Stimulated activated CD4-positive, alpha-beta T cell treated with anti-CD3 and anti-CD28 coated beads, Interleukin-4, amount 100 ng/mL, for 48 hours (primary cell): Measurements from ENCODE around the gene FRMD4A.

Experiments used
- DNase-seq, 2 donors: peaks; one replicate each; pipeline ENCODE4 v3.0.0-alpha.2; 2020; ENCODE audit warnings: low read depth in 2 of 2

The FRMD4A gene

GRCh38 chr10:14330388-14331061 lies at the start of gene FRMD4A:
Gene FRMD4A, minus strand, starts transcription at chr10:14330924.
- DNase-seq = no peak

DNA sequence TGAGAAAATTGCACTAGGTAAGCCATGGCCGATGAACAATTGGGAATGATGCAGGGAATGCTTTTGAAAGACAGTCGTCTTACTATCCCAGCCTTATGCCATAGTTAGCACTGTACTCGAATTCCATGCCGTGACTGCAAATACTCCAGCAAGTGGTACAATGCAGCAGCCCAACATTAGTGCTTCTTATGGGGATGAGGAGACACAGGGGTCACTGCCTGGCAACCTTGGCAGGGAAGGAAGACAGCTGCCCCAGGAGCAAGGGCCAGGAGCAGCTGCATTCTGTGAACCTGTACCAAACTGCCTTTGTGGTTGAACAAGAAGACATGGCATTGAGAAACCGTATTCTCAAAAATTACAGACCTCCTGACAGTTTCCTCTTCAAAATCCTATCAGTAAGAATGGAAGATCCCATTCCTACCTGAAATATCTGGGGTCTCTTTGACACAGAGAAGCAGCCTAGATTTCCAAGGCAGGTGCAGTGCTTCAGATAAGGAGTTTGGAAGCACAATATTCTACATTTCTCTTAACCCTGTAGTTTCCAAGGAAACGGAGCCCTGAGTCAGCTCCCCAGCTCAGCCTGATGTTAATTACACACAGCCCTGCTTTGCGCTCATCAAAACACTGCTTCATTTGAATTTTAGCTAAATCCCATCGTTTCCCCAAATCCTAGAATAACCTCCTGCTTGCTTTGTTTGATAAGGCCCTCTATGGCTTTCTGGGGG lies 49.0 kb upstream of the FRMD4A start:
- DNase-seq = no peak

- DNase-seq = no peak
Observed at GRCh38 chr10:14378387-14378960, 47.8 kb upstream of the FRMD4A start.

DNA sequence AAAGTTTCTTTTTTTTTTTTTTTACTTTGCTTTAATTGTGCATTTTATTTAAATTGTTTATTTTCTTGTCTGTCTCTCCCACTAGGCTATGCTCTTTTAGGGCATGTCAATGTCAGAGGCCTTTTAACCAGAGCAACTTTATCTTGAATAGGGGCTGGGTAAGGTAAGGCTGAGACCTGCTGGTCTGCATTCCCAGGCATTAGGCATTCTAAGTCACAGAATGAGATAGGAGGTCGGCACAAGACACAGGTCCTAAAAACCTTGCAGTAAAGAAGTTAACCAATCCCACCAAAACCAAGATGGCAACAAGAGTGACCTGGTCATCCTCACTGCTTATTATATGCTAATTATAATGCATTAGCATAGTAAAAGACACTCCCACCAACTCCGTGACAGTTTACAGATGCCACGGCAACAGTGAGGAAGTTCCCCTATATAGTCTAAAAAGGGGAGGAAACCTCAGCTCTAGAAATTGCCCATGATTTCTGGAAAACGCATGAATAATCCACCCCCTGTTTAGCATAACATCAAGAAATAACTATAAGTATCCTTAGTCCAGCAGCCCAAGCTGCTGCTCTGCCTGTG lies 47.0 kb upstream of the FRMD4A start:
- DNase-seq = no peak

DNA sequence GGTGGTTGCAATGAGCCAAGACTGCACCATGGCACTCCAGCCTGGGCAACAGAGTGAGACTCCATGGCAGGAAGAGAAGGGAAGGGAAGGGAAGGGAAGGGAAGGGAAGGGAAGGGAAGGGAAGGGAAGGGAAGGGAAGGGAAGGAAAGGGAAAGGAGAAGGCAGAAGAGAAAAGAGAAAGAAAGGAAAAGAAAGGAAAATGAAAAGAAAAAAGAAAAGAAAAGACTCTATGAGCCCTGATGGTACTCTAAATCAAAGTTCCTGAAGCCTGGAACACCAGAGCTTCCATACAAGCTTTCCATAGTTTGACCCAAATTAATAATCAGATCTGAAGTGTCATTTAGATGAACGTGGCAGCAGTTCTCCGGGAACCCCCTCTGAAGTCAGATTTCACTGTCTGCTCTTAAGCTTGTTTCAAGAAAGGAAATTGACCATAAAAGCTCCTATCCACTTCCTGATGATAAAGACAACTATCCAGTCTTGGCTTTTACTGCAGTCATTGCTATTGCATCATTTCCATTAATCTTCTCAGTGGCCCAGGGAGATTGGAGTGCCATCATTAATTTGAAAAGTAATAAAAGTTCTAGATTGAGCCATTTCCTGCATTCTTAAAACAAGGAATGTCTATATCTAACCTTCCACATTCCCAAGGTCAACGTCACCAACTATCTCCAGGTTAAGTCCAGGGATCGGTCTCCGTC lies 44.2 kb upstream of the FRMD4A start:
- no peak for DNase-seq

DNA sequence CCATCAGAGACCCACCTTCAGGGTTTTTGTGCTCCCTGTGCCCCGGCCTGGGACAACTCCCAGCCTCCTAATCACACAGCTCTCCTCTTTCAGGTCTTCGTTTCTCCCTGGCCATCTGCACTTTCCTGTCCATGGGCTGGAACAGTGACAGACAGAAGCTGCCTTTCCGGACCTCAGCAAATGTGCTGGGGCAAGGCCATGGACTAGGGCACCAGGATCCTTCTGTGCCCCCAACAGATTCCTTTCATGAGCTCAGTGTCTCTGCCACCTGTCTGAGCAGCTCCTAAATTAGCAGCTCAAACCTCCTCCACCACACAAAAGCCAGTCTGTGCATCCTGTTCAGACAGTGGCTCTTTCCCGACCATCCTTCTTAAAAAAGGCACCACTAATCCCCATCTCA lies 41.9 kb upstream of the FRMD4A start:
- DNase-seq = no peak

GRCh38 chr10:14371581-14371980 lies 40.9 kb upstream of the FRMD4A start:
- DNase-seq = no peak

DNA sequence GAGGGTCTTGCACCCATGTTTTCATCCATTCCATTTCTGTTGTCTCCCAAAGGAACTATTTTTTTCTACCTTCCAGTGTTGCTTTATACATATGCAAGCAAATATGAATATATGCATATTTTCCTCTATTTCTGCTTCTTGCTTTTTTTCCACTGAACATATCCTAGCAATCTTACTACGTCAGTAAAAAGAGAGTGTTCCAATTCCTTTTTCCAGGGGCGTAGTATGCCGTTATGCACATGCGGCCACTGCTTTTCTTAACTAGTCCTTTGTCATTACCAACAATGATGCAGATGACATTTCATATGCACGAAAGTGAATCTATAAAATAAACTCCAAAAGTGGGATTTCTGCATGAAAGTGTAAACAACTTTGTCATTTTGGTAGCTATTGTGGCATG lies 40.2 kb upstream of the FRMD4A start:
- DNase-seq = no peak

GRCh38 chr10:14369906-14370305 lies 39.2 kb upstream of the FRMD4A start:
- DNase-seq = no peak

DNA sequence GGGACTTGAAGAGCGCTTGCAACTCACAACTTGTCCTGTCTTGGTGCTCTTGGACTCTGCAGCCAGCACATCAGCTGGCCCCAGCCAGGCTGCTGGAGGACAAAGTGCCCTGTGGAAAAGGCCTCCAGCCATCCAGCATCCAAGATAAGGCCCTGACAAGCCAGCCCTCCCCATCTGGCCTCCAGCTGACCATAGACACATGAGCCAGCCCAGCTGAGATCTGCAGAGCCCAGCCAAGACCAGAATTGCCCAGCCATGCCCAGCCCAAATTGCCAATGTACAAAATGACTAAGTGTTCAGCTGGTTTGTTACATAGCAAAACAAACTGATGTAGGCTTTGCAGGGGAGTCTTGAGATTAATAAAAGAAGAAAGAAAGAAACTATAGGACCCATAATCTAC lies 36.0 kb upstream of the FRMD4A start:
- no peak for DNase-seq

GRCh38 chr10:14365266-14365665 lies 34.5 kb upstream of the FRMD4A start:
- DNase-seq = no peak

GRCh38 chr10:14362104-14362503 lies 31.4 kb upstream of the FRMD4A start:
- no peak for DNase-seq

DNA sequence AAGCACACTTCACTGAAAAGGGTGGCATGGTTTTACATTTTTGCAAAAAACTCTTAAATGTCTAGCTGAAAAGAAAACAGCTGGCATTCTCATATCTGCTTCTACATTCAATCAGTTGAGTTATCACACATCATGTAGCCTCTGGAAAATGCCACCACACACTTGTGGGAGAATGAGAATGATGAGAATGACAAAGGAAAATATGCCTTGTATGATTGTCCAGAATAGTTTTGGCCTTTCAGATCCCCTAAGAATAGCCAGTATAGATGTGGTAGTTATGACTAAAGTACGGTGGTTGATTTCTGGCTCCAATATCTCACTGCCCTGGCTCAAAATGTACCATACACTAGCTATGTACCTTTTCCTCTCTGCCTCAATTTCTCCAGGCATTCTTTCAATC lies 30.2 kb upstream of the FRMD4A start:
- no peak for DNase-seq

DNA sequence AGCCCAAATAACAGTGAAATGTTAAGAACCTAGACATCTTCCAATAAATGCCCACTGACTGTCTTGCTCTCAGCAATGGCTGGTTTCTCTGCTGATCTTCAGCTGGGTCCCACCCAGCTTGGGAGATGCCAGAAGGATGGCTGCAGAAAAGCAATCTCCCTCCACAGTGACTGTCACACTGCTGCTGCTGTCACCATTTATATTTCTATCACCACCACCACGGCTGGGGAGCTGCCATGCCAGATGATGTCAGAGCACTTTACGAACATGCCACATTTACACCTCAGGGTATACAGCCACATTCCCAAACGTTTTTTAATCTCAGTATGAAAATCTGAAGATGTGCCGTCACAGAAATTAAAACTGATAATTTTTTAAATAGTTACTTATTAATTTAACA lies 29.8 kb upstream of the FRMD4A start:
- no peak for DNase-seq

- DNase-seq = no peak
Observed at GRCh38 chr10:14358886-14359573, 28.3 kb upstream of the FRMD4A start.

DNA sequence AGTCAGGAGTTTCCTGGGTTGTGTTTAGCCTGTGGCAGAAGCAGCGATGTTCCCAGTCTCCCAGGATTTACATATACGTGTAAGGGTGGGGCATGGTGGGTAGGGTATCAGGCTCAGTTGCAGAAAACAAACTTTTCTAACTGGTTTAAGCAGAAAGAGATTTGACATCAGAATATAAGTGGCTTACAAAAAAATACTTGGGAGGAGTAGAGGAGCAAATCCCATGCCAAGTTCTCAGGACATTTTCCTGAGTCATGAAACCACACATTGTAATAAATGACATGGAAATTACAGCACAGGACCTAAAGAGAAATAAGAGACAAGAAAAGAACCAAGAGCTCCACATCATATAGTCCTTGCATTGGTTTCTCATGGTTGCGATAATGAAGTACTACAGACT lies 26.2 kb upstream of the FRMD4A start:
- DNase-seq = no peak

DNA sequence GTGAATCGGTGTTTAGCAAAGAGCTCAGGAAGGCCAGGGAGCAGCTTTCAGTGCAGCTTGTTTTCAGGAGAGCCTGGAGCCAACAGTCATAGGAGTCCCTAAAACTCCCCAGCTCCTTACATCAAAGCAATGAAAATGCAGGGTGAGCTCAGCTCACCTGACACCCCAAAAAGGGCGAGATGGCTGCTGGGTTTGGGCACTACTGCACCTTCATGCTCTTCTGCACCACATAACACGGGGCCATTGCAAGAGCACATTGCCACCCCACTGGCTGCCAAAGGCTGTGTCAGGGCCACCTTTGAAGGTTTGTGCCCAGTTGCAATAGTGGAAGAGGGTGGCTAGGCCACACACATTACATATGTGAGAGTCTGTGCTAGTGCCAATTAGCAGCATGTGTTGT lies 25.0 kb upstream of the FRMD4A start:
- no peak for DNase-seq

GRCh38 chr10:14353291-14353913 lies 22.7 kb upstream of the FRMD4A start:
- DNase-seq = no peak

DNA sequence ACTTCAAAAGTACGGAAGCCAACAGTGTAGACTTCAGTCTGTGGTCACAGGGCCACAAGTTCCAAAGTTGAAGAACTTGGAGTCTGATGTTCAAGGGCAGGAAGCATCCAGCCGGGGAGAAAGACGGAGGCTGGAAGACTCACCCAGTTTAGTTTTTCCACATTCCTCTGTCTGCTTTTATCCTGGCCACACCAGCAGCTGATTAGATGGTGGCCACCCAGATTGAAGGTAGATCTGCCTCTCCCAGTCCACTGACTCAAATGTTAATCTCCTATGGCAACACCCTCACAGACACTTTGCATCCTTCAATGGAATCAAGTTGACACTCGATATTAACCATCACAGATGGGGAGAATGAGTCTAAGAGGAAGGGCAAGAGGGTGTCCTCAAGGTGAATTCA lies 19.3 kb upstream of the FRMD4A start:
- DNase-seq = no peak

GRCh38 chr10:14349081-14349480 lies 18.4 kb upstream of the FRMD4A start:
- DNase-seq = no peak

DNA sequence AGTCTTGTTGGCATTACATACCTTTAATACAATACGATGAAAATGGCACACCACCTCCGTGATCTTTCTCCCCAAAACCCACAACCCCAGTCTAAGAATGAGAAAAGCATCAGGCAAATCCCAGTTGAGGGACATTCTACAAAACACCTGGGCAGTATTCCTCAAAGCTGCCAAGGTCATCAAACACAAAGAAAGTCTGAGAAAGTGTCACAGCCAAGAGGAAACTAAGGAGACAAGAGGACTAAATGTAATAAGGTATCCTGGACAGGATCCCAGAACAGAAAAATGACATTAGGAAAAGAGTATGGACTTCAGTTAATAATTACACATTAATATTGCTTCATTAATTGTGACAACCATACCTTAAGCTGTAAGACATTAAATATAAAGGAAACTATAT lies 14.5 kb upstream of the FRMD4A start:
- no peak for DNase-seq
